A549 (cell line): Measurements from ENCODE around the gene CIAO2B. TPM values are rescaled to one million over a fixed set of nuclear protein-coding genes. Genes with fewer than 3 reads are reported as not detected.

Source experiments
- ATAC-seq, 2 experiments: fragments of 200-7000 bp in 1 of 2; fragments of >200 bp in 1 of 2; cut with Nextera tagmentation in 1 of 2; cut with Tn5 transposase in 1 of 2; 3 replicates each; pipeline versions ENCODE4 v1.8.0 to v1.9.1; 2018 to 2020; ENCODE audit warnings: mild to moderate bottlenecking in 1 of 2, moderate library complexity in 1 of 2
- CTCF ChIA-PET: fragments of 300-600 bp; sonication (Branson Sonifier 250); formaldehyde crosslinking; extraction: SDS; loops from one replicate; lab custom pipeline; 2021; ENCODE audit warnings: antibody characterized with exemption, inconsistent platforms; lab: Yijun Ruan, JAX
- POLR2A ChIA-PET: fragments of 350-600 bp; formaldehyde crosslinking; extraction: SDS; loops from one replicate; lab custom pipeline; 2021; ENCODE audit warnings: antibody characterized with exemption, inconsistent platforms; lab: Yijun Ruan, JAX
- DNase-seq, 2 experiments: peaks; one replicate each; pipeline versions ENCODE4 v3.0.0 to v3.0.0-alpha.2; 2011 to 2016; ENCODE audit warnings: low read depth in 1 of 2, low spot score in 1 of 2
- FAIRE-seq: peaks from 2 replicates; lab custom pipeline; 2011; peaks lifted over from hg19 to GRCh38; lab: Jason Lieb, UNC
- H3K27ac ChIP-seq, 2 experiments: fragments of >200 bp; sonication (Bioruptor Twin); formaldehyde crosslinking; 3 replicates each; pipeline ENCODE4 v1.5.1; 2016 to 2017
- H3K4me1 ChIP-seq: fragments of >200 bp; sonication (Bioruptor Twin); formaldehyde crosslinking; 3 replicates; pipeline ENCODE4 v1.6.1; 2016
- H3K4me2 ChIP-seq: fragments of >200 bp; sonication (Bioruptor Twin); formaldehyde crosslinking; 3 replicates; pipeline ENCODE4 v1.6.1; 2016
- H3K4me3 ChIP-seq: fragments of >200 bp; sonication (Bioruptor Twin); formaldehyde crosslinking; 3 replicates; pipeline ENCODE4 v1.5.1; 2016
- H3K9me3 ChIP-seq: fragments of >200 bp; sonication (Bioruptor Twin); formaldehyde crosslinking; 3 replicates; pipeline ENCODE4 v1.6.1; 2016
- BHLHE40 ChIP-seq: IDR thresholded peaks from 2 replicates; pipeline ENCODE4 v1.6.1; 2012; ENCODE audit warnings: low read depth, low read length, inconsistent platforms
- CBX2 ChIP-seq: fragments of 200-600 bp; sonication (generic); IDR thresholded peaks from 2 replicates; pipeline ENCODE4 v1.6.1; 2016; ENCODE audit warnings: low read depth, mild to moderate bottlenecking, borderline replicate concordance
- CTCF ChIP-seq: fragments of >200 bp; sonication (Bioruptor Twin); formaldehyde crosslinking; IDR thresholded peaks from 3 replicates; pipeline ENCODE4 v1.5.1; 2016
- EP300 ChIP-seq, 2 experiments: fragments of >200 bp; sonication (Bioruptor Twin); formaldehyde crosslinking; IDR thresholded peaks; 2 replicates in 1 of 2; 3 replicates in 1 of 2; pipeline ENCODE4 v1.6.1; 2016 to 2017
- FOSB ChIP-seq: fragments of 250-450 bp; sonication (Bioruptor Pico); IDR thresholded peaks from 2 replicates; pipeline ENCODE4 v1.5.0; 2020; ENCODE audit warnings: mild to moderate bottlenecking, moderate library complexity
- FOSL2 ChIP-seq, 2 experiments: fragments of 450-650 bp in 1 of 2; fragments of >200 bp in 1 of 2; sonication (Bioruptor Twin) in 1 of 2; formaldehyde crosslinking; IDR thresholded peaks; 2 replicates each; pipeline versions ENCODE4 v1.5.0 to v1.6.1; 2016 to 2020; ENCODE audit warnings: mild to moderate bottlenecking in 1 of 2, moderate library complexity in 1 of 2
- GATA3 ChIP-seq: IDR thresholded peaks from 2 replicates; pipeline ENCODE4 v1.6.1; 2012; ENCODE audit warnings: borderline replicate concordance
- HDAC2 ChIP-seq: fragments of 200-600 bp; sonication (generic); IDR thresholded peaks from 2 replicates; pipeline ENCODE4 v1.6.1; 2016
- HEYL ChIP-seq: fragments of 250-450 bp; sonication (Bioruptor Pico); IDR thresholded peaks from 2 replicates; pipeline ENCODE4 v1.8.0; 2021; ENCODE audit warnings: mild to moderate bottlenecking, moderate library complexity
- HOXA7 ChIP-seq: fragments of 250-450 bp; sonication (Bioruptor Pico); IDR thresholded peaks from 2 replicates; pipeline ENCODE4 v1.5.0; 2020; ENCODE audit warnings: mild to moderate bottlenecking, moderate library complexity
- HOXB13 ChIP-seq: fragments of 250-450 bp; sonication (Bioruptor Pico); IDR thresholded peaks from 2 replicates; pipeline ENCODE4 v1.5.0; 2020; ENCODE audit warnings: low read depth, mild to moderate bottlenecking, moderate library complexity
- HOXB5 ChIP-seq: fragments of 250-450 bp; sonication (Bioruptor Pico); IDR thresholded peaks from 2 replicates; pipeline ENCODE4 v1.5.0; 2020; ENCODE audit warnings: mild to moderate bottlenecking, moderate library complexity
- KDM1A ChIP-seq: fragments of 200-600 bp; sonication (generic); IDR thresholded peaks from 2 replicates; pipeline ENCODE4 v1.6.1; 2016; ENCODE audit warnings: low read depth, mild to moderate bottlenecking
- MAX ChIP-seq: IDR thresholded peaks from 2 replicates; pipeline ENCODE4 v1.6.1; 2012
- MAZ ChIP-seq: fragments of 150-350 bp; IDR thresholded peaks from 2 replicates; pipeline ENCODE4 v1.6.1; 2014; ENCODE audit warnings: antibody characterized with exemption, low read depth, low read length, borderline replicate concordance
- NFE2L2 ChIP-seq: fragments of 150-350 bp; conservative IDR thresholded peaks from 2 replicates; pipeline ENCODE4 v1.6.1; 2014; ENCODE audit warnings: low read length
- NPAS2 ChIP-seq: fragments of 250-450 bp; sonication (Bioruptor Pico); IDR thresholded peaks from 2 replicates; pipeline ENCODE4 v1.8.0; 2022; ENCODE audit warnings: mild to moderate bottlenecking, moderate library complexity, borderline replicate concordance
- POLR2A ChIP-seq: IDR thresholded peaks from 2 replicates; pipeline ENCODE4 v1.6.1; 2012; ENCODE audit warnings: mild to moderate bottlenecking, low read length
- POLR2AphosphoS2 ChIP-seq: conservative IDR thresholded peaks from 2 replicates; pipeline ENCODE4 v1.6.1; 2012; ENCODE audit warnings: low read length, improper control_type of control experiment, inconsistent platforms
- ZC3H11A ChIP-seq: fragments of 450-650 bp; IDR thresholded peaks from 2 replicates; pipeline ENCODE4 v1.6.1; 2014; ENCODE audit warnings: antibody characterized with exemption, mild to moderate bottlenecking
- WGBS: methylation state at CpG from one replicate; pipeline ENCODE4 v1.1.6; 2017; ENCODE audit errors: missing lambda C conversion rate; 5-methylcytosine and 5-hydroxymethylcytosine counted together
- polyA plus RNA-seq, 4 experiments: library from polyadenylated mRNA; depleted of rRNA in 3 of 4; stranded (reverse); fragments of >200 nt; fragmentation: RNase III in 1 of 4; extraction: RNeasy Plus Mini Kit Qiagen cat#74134 plus additional on column Dnase treatment in 1 of 4; gene quantifications; 2 replicates in 3 of 4; 3 replicates in 1 of 4; pipeline ENCODE4 v1.2.3, GENCODE V29; 2011 to 2017
- TF ChIP-seq, protein P1 (sequence below): IDR thresholded peaks from 2 replicates; pipeline ENCODE4 v1.6.1; 2012
- TF ChIP-seq, protein P2 (sequence below): IDR thresholded peaks from 2 replicates; pipeline ENCODE4 v1.6.1; 2012; ENCODE audit warnings: low read depth, borderline replicate concordance
- TF ChIP-seq, protein P3 (sequence below): fragments of 250-450 bp; sonication (Bioruptor Pico); IDR thresholded peaks from 2 replicates; pipeline ENCODE4 v1.5.0; 2021; ENCODE audit warnings: mild to moderate bottlenecking, moderate library complexity, borderline replicate concordance

Gene CIAO2B
- polyA plus RNA-seq, 2 of the 4 experiments (the other 2 are of a cell fraction) = 134 to 140 TPM

GRCh38 chr16:66948837-66949225 lies 14.6 kb upstream of the CIAO2B start:
- peaks cover 11% of the 10 kb centered on the region; the same call in 2 of the 3 replicates for H3K4me1 ChIP-seq
- H3K4me2 ChIP-seq = no peak overlapping the region
- peaks cover 8% of the 10 kb centered on the region; the same call in 1 of the 3 replicates for H3K9me3 ChIP-seq
- ChIA-PET CTCF (interaction anchor here (0.7 to 2.8 kb wide), 4 partner anchors 14 to 206 kb away, joined by 3 to 14 read pairs (median 8); no protein-coding TSS in a partner anchor), POLR2A (no interaction called here)
- no peak for DNase-seq
- ATAC-seq = no peak
- no peak overlapping the region for H3K4me3 ChIP-seq
- FAIRE-seq = no peak
- 80% methylated on average over 20 of the region's 21 CpGs for WGBS
- no peak overlapping the region for H3K27ac ChIP-seq
- TF ChIP-seq CTCF (no peak), HDAC2 (no peak)

- TF ChIP-seq NFE2L2 = no peak
- no peak for TF ChIP-seq MAX
- TF ChIP-seq, protein P1, sequence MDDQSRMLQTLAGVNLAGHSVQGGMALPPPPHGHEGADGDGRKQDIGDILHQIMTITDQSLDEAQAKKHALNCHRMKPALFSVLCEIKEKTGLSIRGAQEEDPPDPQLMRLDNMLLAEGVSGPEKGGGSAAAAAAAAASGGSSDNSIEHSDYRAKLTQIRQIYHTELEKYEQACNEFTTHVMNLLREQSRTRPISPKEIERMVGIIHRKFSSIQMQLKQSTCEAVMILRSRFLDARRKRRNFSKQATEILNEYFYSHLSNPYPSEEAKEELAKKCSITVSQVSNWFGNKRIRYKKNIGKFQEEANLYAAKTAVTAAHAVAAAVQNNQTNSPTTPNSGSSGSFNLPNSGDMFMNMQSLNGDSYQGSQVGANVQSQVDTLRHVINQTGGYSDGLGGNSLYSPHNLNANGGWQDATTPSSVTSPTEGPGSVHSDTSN = no peak
- TF ChIP-seq HOXB5 (CRISPR knock-in tag) = no peak
- TF ChIP-seq HEYL (CRISPR knock-in tag) = no peak
- TF ChIP-seq HOXB13 = no peak
- no peak for TF ChIP-seq MAZ
- no peak for TF ChIP-seq POLR2A
- TF ChIP-seq KDM1A = no peak
- no peak for TF ChIP-seq FOSL2 (IDR thresholded peaks at IDR 0.05)
- TF ChIP-seq FOSL2 (CRISPR knock-in tag; IDR thresholded peaks at IDR 0.05) = no peak
- TF ChIP-seq, protein P2, sequence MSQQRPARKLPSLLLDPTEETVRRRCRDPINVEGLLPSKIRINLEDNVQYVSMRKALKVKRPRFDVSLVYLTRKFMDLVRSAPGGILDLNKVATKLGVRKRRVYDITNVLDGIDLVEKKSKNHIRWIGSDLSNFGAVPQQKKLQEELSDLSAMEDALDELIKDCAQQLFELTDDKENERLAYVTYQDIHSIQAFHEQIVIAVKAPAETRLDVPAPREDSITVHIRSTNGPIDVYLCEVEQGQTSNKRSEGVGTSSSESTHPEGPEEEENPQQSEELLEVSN = no peak
- TF ChIP-seq, all 56 proteins: peak for 0
- no peak for FAIRE-seq
- ChIA-PET POLR2A (no interaction called here), CTCF (interaction anchor here (0.7 to 2.8 kb wide), 9 partner anchors 9 to 209 kb away, joined by 3 to 13 read pairs (median 3); no protein-coding TSS in a partner anchor)
- no peak for DNase-seq
- peaks cover 5% of the 10 kb centered on the region; the same call in 2 of the 3 replicates for H3K4me1 ChIP-seq
- 72% methylated on average over 39 of the region's 44 CpGs for WGBS
- no peak overlapping the region for H3K27ac ChIP-seq
- H3K9me3 ChIP-seq = peaks cover 8% of the 10 kb centered on the region; the same call in 1 of the 3 replicates
- peak overlapping the region; percentile 75 for H3K4me2 ChIP-seq
- ATAC-seq = peak in 1 of 2 experiments; percentile 9; a peak in 1 of 6 replicates
- no peak overlapping the region; the same call in 2 of the 3 replicates for H3K4me3 ChIP-seq
These were observed 14.1 kb upstream of the CIAO2B start for GRCh38 chr16:66948134-66948836.

DNA sequence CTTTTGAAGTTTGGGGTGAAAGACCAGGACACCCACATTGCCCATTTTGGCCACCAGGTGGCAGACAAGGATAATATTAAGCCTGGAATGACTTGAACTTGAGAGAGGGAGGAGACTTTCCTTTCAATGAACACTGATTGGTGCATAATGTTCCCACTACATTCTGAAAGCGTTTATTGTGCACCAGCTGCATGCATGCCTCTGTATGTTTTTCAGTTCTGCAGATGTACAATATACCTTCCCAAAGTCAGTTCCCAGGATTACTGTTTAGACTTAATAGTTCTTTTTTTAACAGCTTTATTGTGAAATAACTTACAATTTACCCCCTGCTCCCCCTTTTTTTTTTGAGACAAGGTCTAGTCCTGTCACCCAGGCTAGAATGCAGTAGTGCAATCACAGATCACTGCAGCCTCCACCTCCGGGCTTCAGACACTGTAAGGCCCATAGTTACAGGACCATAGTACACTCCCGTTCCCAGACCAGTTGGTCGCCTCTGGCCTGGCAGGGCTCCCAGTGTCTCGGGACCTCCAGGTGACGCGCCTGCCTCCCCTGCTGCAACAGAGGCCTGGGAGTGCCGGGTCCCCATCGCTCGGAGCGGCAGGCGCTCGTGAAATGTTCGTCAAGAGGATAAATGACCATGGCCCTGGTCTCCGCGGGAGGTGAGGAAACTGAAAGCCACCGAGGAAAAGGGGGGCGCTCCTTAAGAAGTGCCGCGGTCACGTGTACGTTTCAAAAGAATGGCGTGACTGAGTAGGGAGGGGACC lies 13.3 kb upstream of the CIAO2B start:
- peak overlapping the region; percentile 75 for H3K4me2 ChIP-seq
- DNase-seq (peak; percentile 83 to 94), FAIRE-seq (peak; percentile 78), ATAC-seq (peak; percentile 82 to 93)
- H3K9me3 ChIP-seq = peaks cover 8% of the 10 kb centered on the region; the same call in 1 of the 3 replicates
- POLR2A ChIA-PET = no interaction called here
- 0 out of 3 replicates have a peak, but pooled peaks cover 4% of the 10 kb centered on the region for H3K4me1 ChIP-seq
- CTCF ChIA-PET = interaction anchor here (0.6 to 2.2 kb wide), 18 partner anchors 8 to 250 kb away, joined by 3 to 10 read pairs (median 3); no protein-coding TSS in a partner anchor
- H3K27ac ChIP-seq = 0 out of 6 replicates have a peak overlapping the region, but pooled peaks of 1 of the 2 experiments have one; percentile 21
- peak overlapping the region; percentile 22; the same call in 2 of the 3 replicates for H3K4me3 ChIP-seq
- 20% methylated on average over 17 of the region's 23 CpGs for WGBS
- TF ChIP-seq BHLHE40 = no peak
- TF ChIP-seq POLR2AphosphoS2 = no peak
- no peak for TF ChIP-seq MAZ
- TF ChIP-seq NPAS2 (CRISPR knock-in tag) = no peak
- TF ChIP-seq POLR2A = no peak
- TF ChIP-seq GATA3 = no peak
- no peak for TF ChIP-seq FOSB (CRISPR knock-in tag)
- no peak for TF ChIP-seq ZC3H11A
- TF ChIP-seq HOXA7 (CRISPR knock-in tag) = no peak
- TF ChIP-seq, protein P3, sequence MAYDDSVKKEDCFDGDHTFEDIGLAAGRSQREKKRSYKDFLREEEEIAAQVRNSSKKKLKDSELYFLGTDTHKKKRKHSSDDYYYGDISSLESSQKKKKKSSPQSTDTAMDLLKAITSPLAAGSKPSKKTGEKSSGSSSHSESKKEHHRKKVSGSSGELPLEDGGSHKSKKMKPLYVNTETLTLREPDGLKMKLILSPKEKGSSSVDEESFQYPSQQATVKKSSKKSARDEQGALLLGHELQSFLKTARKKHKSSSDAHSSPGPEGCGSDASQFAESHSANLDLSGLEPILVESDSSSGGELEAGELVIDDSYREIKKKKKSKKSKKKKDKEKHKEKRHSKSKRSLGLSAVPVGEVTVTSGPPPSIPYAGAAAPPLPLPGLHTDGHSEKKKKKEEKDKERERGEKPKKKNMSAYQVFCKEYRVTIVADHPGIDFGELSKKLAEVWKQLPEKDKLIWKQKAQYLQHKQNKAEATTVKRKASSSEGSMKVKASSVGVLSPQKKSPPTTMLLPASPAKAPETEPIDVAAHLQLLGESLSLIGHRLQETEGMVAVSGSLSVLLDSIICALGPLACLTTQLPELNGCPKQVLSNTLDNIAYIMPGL (CRISPR knock-in tag) = no peak
- no peak for TF ChIP-seq EP300 (IDR thresholded peaks at IDR 0.05)
- peak; percentile 81 for TF ChIP-seq CTCF
- no peak for TF ChIP-seq CBX2
